C4-2B (cell line): Measurements from ENCODE around the gene CD300E.

ENCODE experiments used
- H3K27ac ChIP-seq: fragments of 450-650 bp; 2 replicates; pipeline ENCODE4 v1.5.1; 2017
- CTCF ChIP-seq: fragments of 450-650 bp; conservative IDR thresholded peaks from 2 replicates; pipeline ENCODE4 v1.5.1; 2017; ENCODE audit warnings: mild to moderate bottlenecking
- ZFX ChIP-seq: fragments of 450-650 bp; IDR thresholded peaks from 2 replicates; pipeline ENCODE4 v1.6.1; 2017

CD300E gene

GRCh38 chr17:74623693-74624093, at the start of gene CD300E:
Gene CD300E (minus strand): TSS chr17:74623738. CDS start chr17:74623621, 117 bp downstream.
- TF ChIP-seq ZFX: no peak
- no peak for TF ChIP-seq CTCF

GRCh38 chr17:74671031-74671771, 47.7 kb upstream of the CD300E start:
- no peak overlapping the region for H3K27ac ChIP-seq
- TF ChIP-seq CTCF (no peak), ZFX (no peak)

More at GRCh38 chr17:74623693-74624093, at the start of gene CD300E:
- H3K27ac ChIP-seq: no peak within 1 kb of the TSS

GRCh38 chr17:74670329-74670728, 46.8 kb upstream of the CD300E start:
- TF ChIP-seq ZFX (no peak), CTCF (no peak)
- H3K27ac ChIP-seq: no peak overlapping the region

GRCh38 chr17:74663561-74663960, 40.0 kb upstream of the CD300E start:
- no peak overlapping the region for H3K27ac ChIP-seq
- TF ChIP-seq ZFX: no peak
- no peak for TF ChIP-seq CTCF

GRCh38 chr17:74659889-74660288, 36.4 kb upstream of the CD300E start:
- TF ChIP-seq ZFX (no peak), CTCF (no peak)
- no peak overlapping the region for H3K27ac ChIP-seq

GRCh38 chr17:74658620-74659019, 35.1 kb upstream of the CD300E start:
- TF ChIP-seq ZFX (no peak), CTCF (no peak)
- H3K27ac ChIP-seq: no peak overlapping the region

GRCh38 chr17:74654742-74655141, 31.2 kb upstream of the CD300E start:
- no peak overlapping the region for H3K27ac ChIP-seq
- TF ChIP-seq CTCF (no peak), ZFX (no peak)
